Fibroblast of lung (primary cell): Measurements from ENCODE around the gene LAMC3. TPM values are rescaled to one million over a fixed set of nuclear protein-coding genes. Genes with fewer than 3 reads are reported as not detected.

ENCODE experiments used
- DNase-seq, 2 donors: peaks; one replicate each; pipeline versions ENCODE4 v3.0.0 to v3.0.0-alpha.2; 2010; ENCODE audit warnings: low read depth in 2 of 2
- H2AFZ ChIP-seq: 2 replicates; pipeline ENCODE4 v1.5.1; 2012; ENCODE audit warnings: low read length, control low read depth, inconsistent platforms
- H3K27ac ChIP-seq: 2 replicates; pipeline ENCODE4 v1.5.1; 2011; ENCODE audit warnings: low read length, control low read depth; ENCODE audit not compliant: insufficient read depth
- H3K27me3 ChIP-seq: 2 replicates; pipeline ENCODE4 v1.5.1; 2011; ENCODE audit warnings: mild to moderate bottlenecking, low read length; ENCODE audit not compliant: control insufficient read depth, insufficient read depth
- H3K36me3 ChIP-seq: 2 replicates; pipeline ENCODE4 v1.5.1; 2011; ENCODE audit warnings: low read length; ENCODE audit not compliant: control insufficient read depth, insufficient read depth
- H3K4me1 ChIP-seq: 2 replicates; pipeline ENCODE4 v1.5.1; 2011; ENCODE audit warnings: low read length; ENCODE audit not compliant: control insufficient read depth, insufficient read depth; ENCODE audit errors: extremely low read depth
- H3K4me2 ChIP-seq: 2 replicates; pipeline ENCODE4 v1.5.1; 2011; ENCODE audit warnings: low read length, control low read depth; ENCODE audit not compliant: insufficient read depth; ENCODE audit errors: extremely low read depth
- H3K4me3 ChIP-seq, 4 experiments: fragments of 200-600 bp in 1 of 4; sonication (generic) in 1 of 4; replicated peaks in 1 of 4; 2 replicates each; pipeline ENCODE4 v1.5.1; 2011 to 2016; ENCODE audit warnings: low read length in 4 of 4, low read depth in 3 of 4, mild to moderate bottlenecking in 3 of 4, control low read depth in 2 of 4, inconsistent platforms in 1 of 4, mixed read lengths in 1 of 4; ENCODE audit not compliant: insufficient read depth in 1 of 4; ENCODE audit errors: control extremely low read depth in 1 of 4
- H3K79me2 ChIP-seq: 2 replicates; pipeline ENCODE4 v1.5.1; 2012; ENCODE audit warnings: mild to moderate bottlenecking, low read length, inconsistent platforms; ENCODE audit not compliant: control insufficient read depth, insufficient read depth
- H3K9ac ChIP-seq: 2 replicates; pipeline ENCODE4 v1.5.1; 2011; ENCODE audit warnings: mild to moderate bottlenecking, low read length, control low read depth; ENCODE audit not compliant: insufficient read depth
- H3K9me3 ChIP-seq: 2 replicates; pipeline ENCODE4 v1.5.1; 2012; ENCODE audit warnings: low read depth, low read length; ENCODE audit not compliant: control insufficient read depth, insufficient read depth
- H4K20me1 ChIP-seq: 2 replicates; pipeline ENCODE4 v1.5.1; 2011; ENCODE audit warnings: low read length; ENCODE audit not compliant: control insufficient read depth, insufficient read depth; ENCODE audit errors: extremely low read depth
- CTCF ChIP-seq, 2 donors: IDR thresholded peaks in 1 of 2; conservative IDR thresholded peaks in 1 of 2; 1 replicate in 1 of 2; 2 replicates in 1 of 2; pipeline ENCODE4 v1.5.1; 2011 to 2012; ENCODE audit warnings: low read length in 2 of 2, control low read depth in 1 of 2, inconsistent platforms in 1 of 2, low read depth in 1 of 2, mild to moderate bottlenecking in 1 of 2
- EZH2 ChIP-seq: IDR thresholded peaks from 2 replicates; pipeline ENCODE4 v1.5.1; 2012; ENCODE audit warnings: low read length, control low read depth, mild to moderate bottlenecking; ENCODE audit errors: missing control alignments
- polyA plus RNA-seq, 2 donors: library from polyadenylated mRNA; depleted of rRNA in 1 of 2; stranded (reverse) in 1 of 2; unstranded in 1 of 2; fragments of >200 nt; gene quantifications; 2 replicates each; pipeline ENCODE4 v1.2.1, GENCODE V29; 2011 to 2012; ENCODE audit warnings: missing spikeins in 1 of 2
- total RNA-seq: library from RNA; depleted of rRNA; stranded (reverse); fragments of >200 nt; gene quantifications from 2 replicates; pipeline ENCODE4 v1.2.1, GENCODE V29; 2014

LAMC3 gene
- total and polyA plus RNA-seq, 2 donors (not counting 1 experiment from before 2014, with no cell fraction given) = 0.17 to 1.4 TPM

- H2AFZ ChIP-seq = no peak overlapping the region
- no peaks in the 10 kb centered on the region for H3K27me3 ChIP-seq
- no peaks in the 10 kb centered on the region for H3K36me3 ChIP-seq
- no peak overlapping the region for H3K4me2 ChIP-seq
- no peaks in the 10 kb centered on the region for H3K79me2 ChIP-seq
- no peaks in the 10 kb centered on the region for H3K4me1 ChIP-seq
- no peaks in the 10 kb centered on the region for H4K20me1 ChIP-seq
- H3K9me3 ChIP-seq = no peaks in the 10 kb centered on the region
- no peak for TF ChIP-seq EZH2
- TF ChIP-seq CTCF (conservative IDR thresholded peaks at IDR 0.05 in 1 of 2, IDR thresholded peaks at IDR 0.05 in 1 of 2; ENCODE audit: low read depth in 1 of 2, low read length in 2 of 2) = no peak
- no peak overlapping the region for H3K9ac ChIP-seq
- H3K4me3 ChIP-seq = no peak overlapping the region
- H3K27ac ChIP-seq = no peak overlapping the region
- DNase-seq = no peak
Measured at GRCh38 chr9:131072107-131072870, 63.3 kb downstream of the LAMC3 start.

GRCh38 chr9:131072871-131073237, 63.9 kb downstream of the LAMC3 start:
- H3K79me2 ChIP-seq = no peaks in the 10 kb centered on the region
- no peak overlapping the region for H3K27ac ChIP-seq
- H2AFZ ChIP-seq = no peak overlapping the region
- no peak for DNase-seq
- H4K20me1 ChIP-seq = no peaks in the 10 kb centered on the region
- H3K4me1 ChIP-seq = no peaks in the 10 kb centered on the region
- no peak for TF ChIP-seq CTCF (conservative IDR thresholded peaks at IDR 0.05 in 1 of 2, IDR thresholded peaks at IDR 0.05 in 1 of 2; ENCODE audit: low read depth in 1 of 2, low read length in 2 of 2)
- no peak for TF ChIP-seq EZH2
- H3K9me3 ChIP-seq = no peaks in the 10 kb centered on the region
- no peaks in the 10 kb centered on the region for H3K36me3 ChIP-seq
- no peak overlapping the region for H3K4me2 ChIP-seq
- H3K27me3 ChIP-seq = no peaks in the 10 kb centered on the region
- no peak overlapping the region for H3K4me3 ChIP-seq
- no peak overlapping the region for H3K9ac ChIP-seq

GRCh38 chr9:131076347-131077195, 67.6 kb downstream of the LAMC3 start:
- no peak for DNase-seq
- H3K9ac ChIP-seq = no peak overlapping the region
- H3K27me3 ChIP-seq = peaks cover 5% of the 10 kb centered on the region

More at GRCh38 chr9:131076347-131077195, 67.6 kb downstream of the LAMC3 start:
- Histone ChIP-seq H3K79me2 (no peaks in the 10 kb centered on the region), H3K4me2 (no peak overlapping the region), H2AFZ (no peak overlapping the region), H3K4me3 (no peak overlapping the region), H3K36me3 (no peaks in the 10 kb centered on the region), H3K4me1 (no peaks in the 10 kb centered on the region), H3K9me3 (no peaks in the 10 kb centered on the region), H3K27ac (no peak overlapping the region), H4K20me1 (no peaks in the 10 kb centered on the region)
- TF ChIP-seq EZH2 (no peak), CTCF (conservative IDR thresholded peaks at IDR 0.05 in 1 of 2, IDR thresholded peaks at IDR 0.05 in 1 of 2; ENCODE audit: low read depth in 1 of 2, low read length in 2 of 2) (no peak)
